Brain pericyte (primary cell): ENCODE data around the gene REL.
A peak's percentile ranks its signal among the peaks of the same experiment; 100 is the strongest.
"Not testable (repeated sequence)": the region's sequence is repeated elsewhere in the genome, so short reads cannot be mapped to it uniquely, and the experiment has no call there.

Source experiments
- DNase-seq: peaks from one replicate; pipeline ENCODE4 v3.0.0-alpha.2; 2012; ENCODE audit warnings: low read depth, low spot score

REL gene

DNA sequence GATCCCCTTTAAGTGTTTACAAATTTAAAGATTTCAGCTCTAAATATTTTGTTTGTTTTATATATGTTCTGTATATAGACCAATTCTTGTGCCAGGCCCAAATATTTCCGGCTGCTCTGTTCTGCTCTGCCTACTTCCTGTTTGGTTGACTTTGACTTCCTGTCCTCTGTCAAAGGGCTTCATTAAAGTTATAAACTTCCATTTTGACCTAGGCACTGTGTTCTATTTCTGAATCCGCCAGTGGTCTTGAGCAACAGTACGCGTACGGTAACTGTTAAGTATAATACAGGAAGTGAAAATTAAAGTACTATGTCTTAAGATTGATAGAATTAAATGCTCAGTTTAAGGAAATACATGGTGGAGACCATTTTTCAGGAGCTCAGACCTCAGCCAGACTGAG is 13.5 kb upstream of the REL start:
- DNase-seq, result no peak

DNA sequence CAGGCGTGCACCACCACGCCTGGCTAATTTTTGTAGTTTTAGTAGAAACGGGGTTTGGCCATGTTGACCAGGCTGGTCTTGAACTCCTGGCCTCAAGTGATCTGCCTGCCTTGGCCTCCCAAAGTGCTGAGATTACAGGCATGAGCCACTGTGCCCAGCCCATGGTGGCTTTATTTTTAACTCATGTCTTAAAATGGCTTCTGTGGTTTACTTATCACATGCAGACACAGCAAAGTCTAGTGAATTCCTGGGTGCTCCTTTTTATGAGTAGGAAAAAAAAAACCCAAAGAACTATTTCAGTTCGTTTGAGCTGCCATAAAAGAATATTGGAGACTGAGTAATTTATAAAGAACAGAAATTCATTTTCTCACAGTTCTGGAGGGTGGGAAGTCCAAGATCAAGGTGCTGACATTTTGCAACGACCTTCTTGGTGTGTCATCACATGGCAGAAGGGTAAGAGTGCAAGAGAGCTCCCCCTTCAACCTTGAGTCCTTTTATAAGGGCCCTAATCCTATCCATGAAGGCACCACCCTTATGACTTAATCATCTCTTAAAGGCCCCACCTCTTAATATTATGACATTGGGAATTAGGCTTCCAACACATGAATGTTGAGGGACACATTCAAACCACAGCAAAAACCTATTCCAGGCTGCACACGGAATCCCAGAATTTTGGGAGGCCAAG is 12.6 kb upstream of the REL start:
- no peak for DNase-seq

GRCh38 chr2:60872510-60872928 is 8.9 kb upstream of the REL start:
- no peak for DNase-seq

GRCh38 chr2:60873381-60873780 is 8.0 kb upstream of the REL start:
- no peak for DNase-seq

GRCh38 chr2:60875520-60875919 is 5.9 kb upstream of the REL start:
- DNase-seq, result no peak

- DNase-seq, result peak; percentile 21
Measured at GRCh38 chr2:60880643-60881046, 729 bp upstream of the REL start.

DNA sequence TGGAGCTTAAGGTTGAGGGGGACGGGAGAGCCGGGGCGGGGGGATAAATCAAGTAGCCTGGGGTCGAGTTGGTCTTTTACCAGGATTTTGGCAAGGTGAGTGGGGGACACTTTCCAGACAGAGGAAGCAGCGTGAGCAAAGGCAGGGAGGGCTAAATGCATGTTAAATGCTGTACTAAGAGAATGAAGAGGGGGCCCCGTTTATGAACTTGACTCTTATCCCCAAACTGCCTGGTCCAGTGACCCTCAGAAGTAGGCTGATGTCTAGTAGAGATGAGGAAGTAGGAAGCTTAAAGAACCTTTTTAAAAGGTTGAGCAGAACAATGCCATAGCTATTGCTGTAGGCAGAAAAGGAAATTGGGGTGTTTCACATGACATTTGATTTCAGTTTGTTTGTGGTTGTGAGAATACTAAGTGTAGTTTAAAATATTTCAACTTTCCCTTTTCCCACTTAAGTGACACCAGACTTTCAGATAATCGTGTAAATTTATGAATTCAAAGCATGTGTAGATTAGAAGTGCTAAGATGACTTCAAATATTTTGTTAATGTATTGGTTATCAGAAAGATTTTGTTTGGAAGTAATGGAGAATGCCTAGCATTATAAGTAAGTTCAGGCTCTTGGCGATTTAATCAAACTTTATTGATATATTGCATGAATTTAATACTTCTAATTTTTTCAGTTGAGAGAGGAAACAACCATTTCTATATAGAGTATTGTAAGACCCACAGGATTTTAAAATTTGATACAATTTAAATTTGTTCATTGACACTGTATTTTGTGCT is 1.8 kb downstream of the REL start:
- no peak for DNase-seq

GRCh38 chr2:60883896-60884295 is 2.5 kb downstream of the REL start:
- no peak for DNase-seq

DNA sequence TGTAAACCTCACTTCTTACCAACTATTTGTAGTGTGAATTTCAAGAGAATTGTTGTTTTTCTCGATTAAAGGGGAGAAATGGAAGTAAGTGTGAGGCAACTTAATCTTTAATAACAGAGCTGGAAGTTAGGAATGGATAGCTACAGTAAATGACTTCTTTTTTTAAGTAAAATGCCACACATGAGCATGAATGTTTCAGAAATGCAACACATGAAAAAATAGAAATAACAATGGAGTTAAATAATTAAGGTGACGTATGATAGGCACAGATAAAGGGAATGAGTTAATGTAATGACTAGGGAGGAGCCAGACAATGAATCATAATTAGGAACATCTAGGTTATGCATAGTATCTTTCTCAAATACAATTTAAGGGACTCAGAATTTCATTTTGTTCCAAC is 3.4 kb downstream of the REL start:
- DNase-seq, result no peak

GRCh38 chr2:60885683-60886082 is 4.3 kb downstream of the REL start:
- no peak for DNase-seq

DNA sequence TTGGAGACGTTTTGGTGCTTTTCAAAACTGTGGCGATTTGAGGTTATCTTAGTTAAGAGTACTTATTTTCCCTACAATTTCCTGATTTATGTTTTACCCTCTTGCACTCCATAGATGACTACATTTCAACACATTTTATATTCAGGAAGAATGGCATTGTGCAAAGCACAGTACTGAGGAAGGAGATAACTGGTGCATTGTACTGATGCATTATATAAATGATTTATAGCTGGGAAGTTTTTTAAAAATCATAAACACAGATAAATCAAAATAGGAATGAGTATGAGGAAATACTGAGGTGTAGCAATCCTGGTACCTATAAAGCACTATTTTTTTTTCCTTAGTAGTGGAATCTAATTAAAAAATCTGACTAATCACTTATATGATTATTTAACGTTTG is 5.6 kb downstream of the REL start:
- no peak for DNase-seq

GRCh38 chr2:60888853-60889252 is 7.5 kb downstream of the REL start:
- no peak for DNase-seq

- DNase-seq, result not testable (repeated sequence)
Measured at GRCh38 chr2:60889581-60890392, 8.4 kb downstream of the REL start.

DNA sequence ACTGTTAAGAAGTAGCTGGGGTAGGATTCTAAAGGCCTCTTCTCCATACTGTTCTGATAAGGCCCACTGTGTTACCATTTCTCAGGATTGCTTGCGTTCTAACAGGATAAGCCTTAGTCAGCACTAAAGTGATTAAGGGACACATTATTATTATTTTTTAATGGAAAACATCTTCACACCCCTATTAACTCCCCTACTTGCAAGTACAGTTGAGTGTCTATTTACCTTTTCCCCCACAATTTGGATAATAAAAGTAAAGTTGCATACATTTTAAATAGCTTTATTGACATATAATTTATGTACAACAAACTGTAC is 9.0 kb downstream of the REL start:
- DNase-seq, result no peak

DNA sequence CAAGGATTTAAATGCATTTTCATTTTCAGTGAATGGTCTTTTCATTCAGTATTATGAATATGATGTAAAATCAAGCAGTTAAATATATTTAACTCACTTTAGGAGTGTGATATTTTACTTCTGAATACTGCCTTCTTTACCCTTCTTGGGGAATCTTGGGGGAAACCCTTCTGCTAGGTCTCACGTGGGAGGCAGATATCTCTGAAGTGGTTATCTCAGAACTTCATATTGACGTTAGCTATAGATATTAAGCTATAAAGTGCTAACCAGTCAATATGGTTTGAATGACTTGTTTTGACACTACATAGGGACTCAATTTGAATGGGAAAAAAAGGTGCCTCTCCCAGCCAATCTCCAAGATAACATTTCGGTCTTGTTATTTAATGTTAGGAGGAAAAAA is 9.8 kb downstream of the REL start:
- no peak for DNase-seq

GRCh38 chr2:60898567-60898966 is 17.2 kb downstream of the REL start:
- no peak for DNase-seq

GRCh38 chr2:60899230-60899891 is 18.0 kb downstream of the REL start:
- DNase-seq, result no peak

- DNase-seq, result no peak
Measured at GRCh38 chr2:60899892-60900249, 18.5 kb downstream of the REL start.

GRCh38 chr2:60901296-60901695 is 19.9 kb downstream of the REL start:
- not testable (repeated sequence) for DNase-seq

DNA sequence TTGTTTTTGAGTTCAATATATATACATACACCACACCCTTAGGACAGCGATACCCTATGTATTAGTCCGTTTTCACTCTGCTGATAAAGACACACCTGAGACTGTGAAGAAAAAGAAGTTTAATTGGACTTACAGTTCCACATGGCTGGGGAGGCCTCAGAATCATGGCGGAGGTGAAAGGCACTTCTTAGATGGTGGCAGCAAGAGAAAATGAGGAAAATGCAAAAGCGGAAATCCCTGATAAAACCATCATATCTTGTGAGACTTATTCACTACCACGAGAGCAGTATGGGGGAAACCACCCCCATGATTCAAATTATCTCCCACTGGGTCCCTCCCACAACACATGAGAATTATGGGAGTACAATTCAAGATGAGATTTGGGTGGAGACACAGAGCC is 24.5 kb downstream of the REL start:
- DNase-seq, result not testable (repeated sequence)

- DNase-seq, result no peak
Measured at GRCh38 chr2:60906395-60906794, 25.0 kb downstream of the REL start.

- no peak for DNase-seq
Measured at GRCh38 chr2:60907329-60907728, 26.0 kb downstream of the REL start.
